K562 (cell line): ENCODE data around the gene INSL3. TPM values are rescaled to one million over a fixed set of nuclear protein-coding genes. Genes with fewer than 3 reads are reported as not detected.

ENCODE experiments used
- BRD4 ChIP-seq: fragments of 200-600 bp; sonication (generic); IDR thresholded peaks from 2 replicates; pipeline ENCODE4 v1.6.1; 2017; ENCODE audit warnings: inconsistent platforms
- C11orf30 ChIP-seq: fragments of 450-650 bp; IDR thresholded peaks from 2 replicates; pipeline ENCODE4 v1.6.1; 2016; ENCODE audit warnings: low read depth, mild to moderate bottlenecking
- CBFA2T3 ChIP-seq: fragments of 450-650 bp; IDR thresholded peaks from 2 replicates; pipeline ENCODE4 v1.6.1; 2017
- CREM ChIP-seq: IDR thresholded peaks from 2 replicates; pipeline ENCODE4 v1.6.1; 2014; ENCODE audit warnings: antibody characterized with exemption, low read depth
- EHMT2 ChIP-seq: fragments of 450-650 bp; IDR thresholded peaks from 2 replicates; pipeline ENCODE4 v1.6.1; 2018; ENCODE audit warnings: antibody characterized with exemption
- EP400 ChIP-seq: fragments of 450-650 bp; IDR thresholded peaks from 2 replicates; pipeline ENCODE4 v1.6.1; 2017; ENCODE audit warnings: antibody characterized with exemption, mild to moderate bottlenecking, moderate library complexity
- HIVEP1 ChIP-seq: fragments of 250-450 bp; sonication (Bioruptor Pico); IDR thresholded peaks from 2 replicates; pipeline ENCODE4 v1.4.0; 2020; ENCODE audit warnings: mild to moderate bottlenecking
- HLTF ChIP-seq: fragments of 450-650 bp; IDR thresholded peaks from 2 replicates; pipeline ENCODE4 v1.6.1; 2016
- KAT7 ChIP-seq: sonication (generic); formaldehyde crosslinking; IDR thresholded peaks from 2 replicates; pipeline ENCODE4 v1.8.0; 2022; ENCODE audit warnings: missing genetic modification reagents, mild to moderate bottlenecking, borderline replicate concordance
- LARP7 ChIP-seq: fragments of 450-650 bp; IDR thresholded peaks from 2 replicates; pipeline ENCODE4 v1.6.1; 2016
- NR2C2 ChIP-seq, 2 experiments: fragments of 200-800 bp in 1 of 2; sonication (Bioruptor generic) in 1 of 2; sonication (generic) in 1 of 2; formaldehyde crosslinking in 1 of 2; IDR thresholded peaks; 2 replicates each; pipeline versions ENCODE4 v1.6.1 to v1.8.0; 2016 to 2022; ENCODE audit warnings: mild to moderate bottlenecking in 1 of 2, missing compliant biosample characterization in 1 of 2, missing genetic modification characterization in 1 of 2, missing genetic modification reagents in 1 of 2
- POLR2AphosphoS5 ChIP-seq: IDR thresholded peaks from 2 replicates; pipeline ENCODE4 v1.6.1; 2011; ENCODE audit warnings: mild to moderate bottlenecking, low read depth, low read length, moderate library complexity; ENCODE audit not compliant: control insufficient read depth, insufficient read depth
- RNF2 ChIP-seq: sonication (generic); IDR thresholded peaks from 2 replicates; pipeline ENCODE4 v1.6.1; 2016
- SIN3A ChIP-seq, 2 experiments: fragments of 150-350 bp in 1 of 2; IDR thresholded peaks; 2 replicates each; pipeline ENCODE4 v1.6.1; 2011 to 2016; ENCODE audit warnings: borderline replicate concordance in 2 of 2, low read depth in 2 of 2, low read length in 2 of 2, mild to moderate bottlenecking in 2 of 2, moderate library complexity in 2 of 2; ENCODE audit not compliant: control insufficient read depth in 1 of 2
- SMAD4 ChIP-seq: fragments of 250-450 bp; sonication (Bioruptor Pico); conservative IDR thresholded peaks from 2 replicates; pipeline ENCODE4 v1.8.0; 2021; ENCODE audit warnings: inconsistent platforms, mild to moderate bottlenecking, moderate library complexity
- TAF1 ChIP-seq: IDR thresholded peaks from 2 replicates; pipeline ENCODE4 v1.6.1; 2011; ENCODE audit warnings: mild to moderate bottlenecking, low read length, moderate library complexity; ENCODE audit not compliant: insufficient read depth, control insufficient read depth, severe bottlenecking; ENCODE audit errors: extremely low read depth
- TAF7 ChIP-seq: fragments of 450-650 bp; IDR thresholded peaks from 2 replicates; pipeline ENCODE4 v1.6.1; 2016; ENCODE audit warnings: missing genetic modification characterization, missing compliant biosample characterization
- ZNF695 ChIP-seq: fragments of 450-650 bp; formaldehyde crosslinking; IDR thresholded peaks from 2 replicates; pipeline ENCODE4 v1.4.0; 2020; ENCODE audit warnings: mild to moderate bottlenecking, moderate library complexity
- polyA plus RNA-seq, 8 experiments: library from polyadenylated mRNA; depleted of rRNA in 4 of 8; stranded (reverse) in 5 of 8; unstranded in 3 of 8; fragments of >200 nt; fragmentation: Nextera tagmentation in 2 of 8; fragmentation: Illumina TruSeq in 1 of 8; extraction: Ambion mirVana in 2 of 8; extraction: Trizol in 1 of 8; gene quantifications; 2 replicates each; pipeline versions ENCODE4 v1.2.1 to v1.2.3, GENCODE V29; 2011 to 2014; ENCODE audit warnings: inconsistent platforms in 1 of 8, missing spikeins in 1 of 8
- total RNA-seq, 7 experiments: library from RNA; depleted of rRNA in 6 of 7; stranded (reverse); fragments of >200 nt in 6 of 7; fragmentation: Illumina TruSeq in 2 of 7; extraction: Trizol in 2 of 7; gene quantifications; 2 replicates each; pipeline versions ENCODE4 v1.2.1 to v1.2.3, GENCODE V29; 2011 to 2021; ENCODE audit warnings: low replicate concordance in 1 of 7
- TF ChIP-seq, protein P1 (sequence below): sonication (generic); formaldehyde crosslinking; IDR thresholded peaks from 2 replicates; pipeline ENCODE4 v1.9.0; 2022; ENCODE audit warnings: mild to moderate bottlenecking, missing genetic modification reagents
- TF ChIP-seq, protein P2 (sequence below): sonication (generic); formaldehyde crosslinking; IDR thresholded peaks from 2 replicates; pipeline ENCODE4 v1.8.1; 2023; ENCODE audit warnings: mild to moderate bottlenecking, missing genetic modification reagents
- TF ChIP-seq, protein P3 (sequence below), 2 experiments: IDR thresholded peaks in 1 of 2; conservative IDR thresholded peaks in 1 of 2; 2 replicates each; pipeline ENCODE4 v1.6.1; 2016; ENCODE audit warnings: low read depth in 2 of 2, mild to moderate bottlenecking in 1 of 2, missing compliant biosample characterization in 1 of 2, missing genetic modification characterization in 1 of 2, moderate library complexity in 1 of 2
- TF ChIP-seq, protein P4 (sequence below): sonication (generic); formaldehyde crosslinking; IDR thresholded peaks from 2 replicates; pipeline ENCODE4 v1.8.0; 2022; ENCODE audit warnings: mild to moderate bottlenecking, low read depth, missing genetic modification reagents

INSL3 gene
- total and polyA plus RNA-seq, 9 of the 15 experiments (the other 6 are each of a cell fraction or from before 2014, with no cell fraction given), result not detected

DNA sequence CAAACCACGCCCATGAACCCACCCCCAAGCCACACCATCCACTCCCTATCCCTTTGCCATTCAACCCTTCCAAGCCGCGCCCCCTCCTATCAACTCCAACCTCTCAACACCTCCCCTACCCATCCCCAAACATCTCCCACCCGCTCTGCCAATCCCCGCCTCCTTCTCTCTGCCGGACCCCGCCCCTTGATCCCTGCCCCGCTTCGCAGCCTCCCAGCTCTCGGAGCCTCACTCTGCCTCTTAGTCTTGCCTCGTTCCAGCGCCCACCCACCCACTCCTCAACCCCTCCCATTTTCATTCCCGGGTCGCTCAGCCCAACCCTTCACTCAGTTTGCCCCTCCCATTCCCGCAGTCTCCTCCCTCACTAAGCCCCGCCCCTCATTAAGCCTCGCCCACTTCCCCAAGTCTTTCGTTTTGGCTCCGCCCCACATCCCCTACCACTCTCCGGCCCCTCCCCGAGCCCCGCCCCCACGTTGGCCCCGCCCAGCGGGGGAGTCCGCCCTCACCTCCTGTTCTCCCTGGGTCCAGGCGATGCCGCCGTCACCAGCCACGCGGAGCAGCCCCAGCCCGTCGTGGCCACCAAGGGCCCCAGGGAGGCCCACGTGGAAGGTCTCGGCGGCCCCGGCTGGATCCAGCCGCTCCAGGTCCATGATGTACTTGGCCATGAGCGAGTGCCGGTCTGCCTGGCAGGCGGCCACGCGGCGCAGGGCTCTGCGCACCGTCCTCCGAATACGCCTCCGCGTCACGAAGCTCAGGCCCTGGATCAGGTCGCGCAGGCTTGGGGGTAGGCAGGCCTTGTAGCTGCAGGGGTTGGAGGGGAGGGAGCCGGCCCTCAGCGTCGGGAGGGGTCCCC is 20.7 kb upstream of the INSL3 start (continued):
- TF ChIP-seq, protein P1, sequence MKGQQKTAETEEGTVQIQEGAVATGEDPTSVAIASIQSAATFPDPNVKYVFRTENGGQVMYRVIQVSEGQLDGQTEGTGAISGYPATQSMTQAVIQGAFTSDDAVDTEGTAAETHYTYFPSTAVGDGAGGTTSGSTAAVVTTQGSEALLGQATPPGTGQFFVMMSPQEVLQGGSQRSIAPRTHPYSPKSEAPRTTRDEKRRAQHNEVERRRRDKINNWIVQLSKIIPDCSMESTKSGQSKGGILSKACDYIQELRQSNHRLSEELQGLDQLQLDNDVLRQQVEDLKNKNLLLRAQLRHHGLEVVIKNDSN (CRISPR knock-in tag), result peak; percentile 56
- peak; percentile 16 to 17; a peak in 1 of 4 replicates for TF ChIP-seq SIN3A (IDR thresholded peaks at IDR 0.05; ENCODE audit: borderline replicate concordance in 2 of 2, control insufficient read depth in 1 of 2, low read depth in 2 of 2, low read length in 2 of 2)
- TF ChIP-seq TAF7 (tag), result no peak
- TF ChIP-seq LARP7, result no peak
- TF ChIP-seq CBFA2T3, result 0 out of 2 replicates have a peak, but pooled peaks have one; percentile 4
- no peak for TF ChIP-seq C11orf30
- TF ChIP-seq CREM, result peak; percentile 53
- peak; percentile 52 for TF ChIP-seq TAF1
- TF ChIP-seq EHMT2, result peak; percentile 17; the same call in 1 of the 2 replicates
- TF ChIP-seq, protein P2, sequence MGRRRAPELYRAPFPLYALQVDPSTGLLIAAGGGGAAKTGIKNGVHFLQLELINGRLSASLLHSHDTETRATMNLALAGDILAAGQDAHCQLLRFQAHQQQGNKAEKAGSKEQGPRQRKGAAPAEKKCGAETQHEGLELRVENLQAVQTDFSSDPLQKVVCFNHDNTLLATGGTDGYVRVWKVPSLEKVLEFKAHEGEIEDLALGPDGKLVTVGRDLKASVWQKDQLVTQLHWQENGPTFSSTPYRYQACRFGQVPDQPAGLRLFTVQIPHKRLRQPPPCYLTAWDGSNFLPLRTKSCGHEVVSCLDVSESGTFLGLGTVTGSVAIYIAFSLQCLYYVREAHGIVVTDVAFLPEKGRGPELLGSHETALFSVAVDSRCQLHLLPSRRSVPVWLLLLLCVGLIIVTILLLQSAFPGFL, result no peak
- TF ChIP-seq, protein P3, sequence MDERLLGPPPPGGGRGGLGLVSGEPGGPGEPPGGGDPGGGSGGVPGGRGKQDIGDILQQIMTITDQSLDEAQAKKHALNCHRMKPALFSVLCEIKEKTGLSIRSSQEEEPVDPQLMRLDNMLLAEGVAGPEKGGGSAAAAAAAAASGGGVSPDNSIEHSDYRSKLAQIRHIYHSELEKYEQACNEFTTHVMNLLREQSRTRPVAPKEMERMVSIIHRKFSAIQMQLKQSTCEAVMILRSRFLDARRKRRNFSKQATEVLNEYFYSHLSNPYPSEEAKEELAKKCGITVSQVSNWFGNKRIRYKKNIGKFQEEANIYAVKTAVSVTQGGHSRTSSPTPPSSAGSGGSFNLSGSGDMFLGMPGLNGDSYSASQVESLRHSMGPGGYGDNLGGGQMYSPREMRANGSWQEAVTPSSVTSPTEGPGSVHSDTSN (CRISPR knock-in tag; IDR thresholded peaks at IDR 0.05; ENCODE audit: low read depth), result no peak
- TF ChIP-seq, protein P3 (tag; conservative IDR thresholded peaks at IDR 0.05; ENCODE audit: low read depth), result peak; percentile 57
- peak; percentile 49; the same call in 1 of the 2 replicates for TF ChIP-seq RNF2
- TF ChIP-seq BRD4, result no peak
- peak; percentile 43; the same call in 1 of the 2 replicates for TF ChIP-seq POLR2AphosphoS5
- no peak; the same call in 1 of the 2 replicates for TF ChIP-seq KAT7 (CRISPR knock-in tag)
- no peak for TF ChIP-seq HIVEP1
- peak; percentile 93; the same call in 1 of the 2 replicates for TF ChIP-seq EP400
- TF ChIP-seq NR2C2 (CRISPR knock-in tag; IDR thresholded peaks at IDR 0.05), result no peak
- TF ChIP-seq NR2C2 (tag; IDR thresholded peaks at IDR 0.05), result no peak
- TF ChIP-seq ZNF695 (CRISPR knock-in tag), result 0 out of 2 replicates have a peak, but pooled peaks have one; percentile 47
- TF ChIP-seq SMAD4 (CRISPR knock-in tag), result peak; percentile 54; the same call in 1 of the 2 replicates
- 0 out of 2 replicates have a peak, but pooled peaks have one; percentile 37 for TF ChIP-seq HLTF
- TF ChIP-seq, protein P4, sequence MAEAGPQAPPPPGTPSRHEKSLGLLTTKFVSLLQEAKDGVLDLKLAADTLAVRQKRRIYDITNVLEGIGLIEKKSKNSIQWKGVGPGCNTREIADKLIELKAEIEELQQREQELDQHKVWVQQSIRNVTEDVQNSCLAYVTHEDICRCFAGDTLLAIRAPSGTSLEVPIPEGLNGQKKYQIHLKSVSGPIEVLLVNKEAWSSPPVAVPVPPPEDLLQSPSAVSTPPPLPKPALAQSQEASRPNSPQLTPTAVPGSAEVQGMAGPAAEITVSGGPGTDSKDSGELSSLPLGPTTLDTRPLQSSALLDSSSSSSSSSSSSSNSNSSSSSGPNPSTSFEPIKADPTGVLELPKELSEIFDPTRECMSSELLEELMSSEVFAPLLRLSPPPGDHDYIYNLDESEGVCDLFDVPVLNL, result peak; percentile 52; the same call in 1 of the 2 replicates
